K562 (cell line): ENCODE data around the gene CASP7. TPM values are rescaled to one million over a fixed set of nuclear protein-coding genes. Genes with fewer than 3 reads are reported as not detected.

Experiments
- HDAC1 ChIP-seq, 2 experiments: fragments of 450-650 bp; IDR thresholded peaks; 2 replicates each; pipeline ENCODE4 v1.6.1; 2016 to 2017; ENCODE audit warnings: inconsistent platforms in 1 of 2, mild to moderate bottlenecking in 1 of 2, moderate library complexity in 1 of 2
- MAZ ChIP-seq, 2 experiments: fragments of 450-650 bp in 1 of 2; sonication (generic) in 1 of 2; formaldehyde crosslinking; IDR thresholded peaks in 1 of 2; conservative IDR thresholded peaks in 1 of 2; 2 replicates each; pipeline versions ENCODE4 v1.4.0 to v1.5.0; 2020; ENCODE audit warnings: mild to moderate bottlenecking in 1 of 2, missing genetic modification reagents in 1 of 2
- RBFOX2 ChIP-seq: fragments of 200-400 bp; formaldehyde crosslinking; IDR thresholded peaks from 2 replicates; pipeline ENCODE4 v1.6.1; 2017; ENCODE audit warnings: low read depth, mild to moderate bottlenecking, low read length, moderate library complexity
- STAT5B ChIP-seq: fragments of 250-450 bp; sonication (Bioruptor Pico); IDR thresholded peaks from 2 replicates; pipeline ENCODE4 v1.8.0; 2021; ENCODE audit warnings: mild to moderate bottlenecking, inconsistent platforms
- polyA plus RNA-seq, 8 experiments: library from polyadenylated mRNA; depleted of rRNA in 4 of 8; stranded (reverse) in 5 of 8; unstranded in 3 of 8; fragments of >200 nt; fragmentation: Nextera tagmentation in 2 of 8; fragmentation: Illumina TruSeq in 1 of 8; extraction: Ambion mirVana in 2 of 8; extraction: Trizol in 1 of 8; gene quantifications; 2 replicates each; pipeline versions ENCODE4 v1.2.1 to v1.2.3, GENCODE V29; 2011 to 2014; ENCODE audit warnings: inconsistent platforms in 1 of 8, missing spikeins in 1 of 8
- total RNA-seq, 7 experiments: library from RNA; depleted of rRNA in 6 of 7; stranded (reverse); fragments of >200 nt in 6 of 7; fragmentation: Illumina TruSeq in 2 of 7; extraction: Trizol in 2 of 7; gene quantifications; 2 replicates each; pipeline versions ENCODE4 v1.2.1 to v1.2.3, GENCODE V29; 2011 to 2021; ENCODE audit warnings: low replicate concordance in 1 of 7
- TF ChIP-seq, protein P1 (sequence below): fragments of 150-350 bp; IDR thresholded peaks from 2 replicates; pipeline ENCODE4 v1.6.1; 2014; ENCODE audit warnings: low read depth, mild to moderate bottlenecking, low read length, borderline replicate concordance
- TF ChIP-seq, protein P2 (sequence below): fragments of 250-450 bp; sonication (Bioruptor Pico); IDR thresholded peaks from 2 replicates; pipeline ENCODE4 v1.4.0; 2020; ENCODE audit warnings: mild to moderate bottlenecking, moderate library complexity

Gene CASP7
- total and polyA plus RNA-seq, 9 of the 15 experiments (the other 6 are each of a cell fraction or from before 2014, with no cell fraction given), result 2.2 to 23.3 (median 9.0) TPM

GRCh38 chr10:113767222-113767621 is 87.5 kb downstream of the CASP7 start (continued):
- TF ChIP-seq, protein P1, sequence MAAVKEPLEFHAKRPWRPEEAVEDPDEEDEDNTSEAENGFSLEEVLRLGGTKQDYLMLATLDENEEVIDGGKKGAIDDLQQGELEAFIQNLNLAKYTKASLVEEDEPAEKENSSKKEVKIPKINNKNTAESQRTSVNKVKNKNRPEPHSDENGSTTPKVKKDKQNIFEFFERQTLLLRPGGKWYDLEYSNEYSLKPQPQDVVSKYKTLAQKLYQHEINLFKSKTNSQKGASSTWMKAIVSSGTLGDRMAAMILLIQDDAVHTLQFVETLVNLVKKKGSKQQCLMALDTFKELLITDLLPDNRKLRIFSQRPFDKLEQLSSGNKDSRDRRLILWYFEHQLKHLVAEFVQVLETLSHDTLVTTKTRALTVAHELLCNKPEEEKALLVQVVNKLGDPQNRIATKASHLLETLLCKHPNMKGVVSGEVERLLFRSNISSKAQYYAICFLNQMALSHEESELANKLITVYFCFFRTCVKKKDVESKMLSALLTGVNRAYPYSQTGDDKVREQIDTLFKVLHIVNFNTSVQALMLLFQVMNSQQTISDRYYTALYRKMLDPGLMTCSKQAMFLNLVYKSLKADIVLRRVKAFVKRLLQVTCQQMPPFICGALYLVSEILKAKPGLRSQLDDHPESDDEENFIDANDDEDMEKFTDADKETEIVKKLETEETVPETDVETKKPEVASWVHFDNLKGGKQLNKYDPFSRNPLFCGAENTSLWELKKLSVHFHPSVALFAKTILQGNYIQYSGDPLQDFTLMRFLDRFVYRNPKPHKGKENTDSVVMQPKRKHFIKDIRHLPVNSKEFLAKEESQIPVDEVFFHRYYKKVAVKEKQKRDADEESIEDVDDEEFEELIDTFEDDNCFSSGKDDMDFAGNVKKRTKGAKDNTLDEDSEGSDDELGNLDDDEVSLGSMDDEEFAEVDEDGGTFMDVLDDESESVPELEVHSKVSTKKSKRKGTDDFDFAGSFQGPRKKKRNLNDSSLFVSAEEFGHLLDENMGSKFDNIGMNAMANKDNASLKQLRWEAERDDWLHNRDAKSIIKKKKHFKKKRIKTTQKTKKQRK, result no peak
- no peak for TF ChIP-seq RBFOX2
- no peak for TF ChIP-seq HDAC1 (IDR thresholded peaks at IDR 0.05)
- TF ChIP-seq, protein P2, sequence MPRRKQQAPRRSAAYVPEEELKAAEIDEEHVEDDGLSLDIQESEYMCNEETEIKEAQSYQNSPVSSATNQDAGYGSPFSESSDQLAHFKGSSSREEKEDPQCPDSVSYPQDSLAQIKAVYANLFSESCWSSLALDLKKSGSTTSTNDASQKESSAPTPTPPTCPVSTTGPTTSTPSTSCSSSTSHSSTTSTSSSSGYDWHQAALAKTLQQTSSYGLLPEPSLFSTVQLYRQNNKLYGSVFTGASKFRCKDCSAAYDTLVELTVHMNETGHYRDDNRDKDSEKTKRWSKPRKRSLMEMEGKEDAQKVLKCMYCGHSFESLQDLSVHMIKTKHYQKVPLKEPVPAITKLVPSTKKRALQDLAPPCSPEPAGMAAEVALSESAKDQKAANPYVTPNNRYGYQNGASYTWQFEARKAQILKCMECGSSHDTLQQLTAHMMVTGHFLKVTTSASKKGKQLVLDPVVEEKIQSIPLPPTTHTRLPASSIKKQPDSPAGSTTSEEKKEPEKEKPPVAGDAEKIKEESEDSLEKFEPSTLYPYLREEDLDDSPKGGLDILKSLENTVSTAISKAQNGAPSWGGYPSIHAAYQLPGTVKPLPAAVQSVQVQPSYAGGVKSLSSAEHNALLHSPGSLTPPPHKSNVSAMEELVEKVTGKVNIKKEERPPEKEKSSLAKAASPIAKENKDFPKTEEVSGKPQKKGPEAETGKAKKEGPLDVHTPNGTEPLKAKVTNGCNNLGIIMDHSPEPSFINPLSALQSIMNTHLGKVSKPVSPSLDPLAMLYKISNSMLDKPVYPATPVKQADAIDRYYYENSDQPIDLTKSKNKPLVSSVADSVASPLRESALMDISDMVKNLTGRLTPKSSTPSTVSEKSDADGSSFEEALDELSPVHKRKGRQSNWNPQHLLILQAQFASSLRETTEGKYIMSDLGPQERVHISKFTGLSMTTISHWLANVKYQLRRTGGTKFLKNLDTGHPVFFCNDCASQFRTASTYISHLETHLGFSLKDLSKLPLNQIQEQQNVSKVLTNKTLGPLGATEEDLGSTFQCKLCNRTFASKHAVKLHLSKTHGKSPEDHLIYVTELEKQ (CRISPR knock-in tag), result no peak
- TF ChIP-seq STAT5B (CRISPR knock-in tag), result no peak
- TF ChIP-seq MAZ (CRISPR knock-in tag; conservative IDR thresholded peaks at IDR 0.05 in 1 of 2, IDR thresholded peaks at IDR 0.05 in 1 of 2), result no peak
